ENCODE results near the gene RSRC1. TPM values are rescaled to one million over a fixed set of nuclear protein-coding genes. Genes with fewer than 3 reads are reported as not detected.
A peak's percentile ranks its signal among the peaks of the same experiment; 100 is the strongest.

RSRC1 gene
- polyA plus RNA-seq, 1 donor (not counting 4 experiments of a cell fraction or from before 2014, with no cell fraction given): 11.1 TPM

DNA sequence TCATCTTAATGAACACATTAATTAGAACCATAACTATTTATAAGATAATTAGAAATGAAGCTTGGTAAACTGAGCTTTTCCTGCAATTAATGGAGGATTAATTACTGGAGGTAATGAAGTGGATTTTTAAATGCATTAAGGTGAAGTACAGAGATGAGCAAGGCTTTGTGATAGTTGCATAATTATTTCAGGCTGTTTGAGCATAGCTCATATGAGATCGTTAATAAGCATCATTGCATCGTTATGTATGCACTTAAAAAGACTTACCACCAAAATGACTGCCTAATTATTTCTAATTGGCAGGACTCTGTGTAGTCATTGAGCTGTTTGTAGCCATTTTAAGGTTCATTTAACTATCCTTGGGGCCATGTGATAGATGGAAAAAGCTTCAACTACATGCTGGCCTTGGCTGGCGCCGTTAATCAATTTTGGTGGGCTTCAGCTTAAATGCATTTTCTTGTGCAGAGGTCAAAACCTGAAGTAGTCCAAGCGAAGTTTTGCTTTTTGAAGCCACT, 55.3 kb downstream of the RSRC1 start:
- H3K36me3 ChIP-seq (ENCODE audit: control insufficient read depth in 2 of 2, extremely low read depth in 1 of 2, insufficient read depth in 2 of 2, low read length in 2 of 2): no peaks in the 10 kb centered on the region
- no peaks in the 10 kb centered on the region for H4K20me1 ChIP-seq (ENCODE audit: control insufficient read depth, extremely low read depth, insufficient read depth, low read length)
- FAIRE-seq (peak; percentile 56), DNase-seq (ENCODE audit: low read depth, low spot score) (no peak)
- no peaks in the 10 kb centered on the region for H3K79me2 ChIP-seq (ENCODE audit: control insufficient read depth, insufficient read depth, low read length)
- H3K4me3 ChIP-seq (ENCODE audit: control insufficient read depth in 2 of 3, extremely low read depth in 1 of 3, insufficient read depth in 2 of 3, low read depth in 1 of 3, low read length in 3 of 3): no peak overlapping the region
- H3K9ac ChIP-seq (ENCODE audit: control insufficient read depth, extremely low read depth, insufficient read depth, low read length): no peak overlapping the region
- no peak for TF ChIP-seq EZH2 (IDR thresholded peaks at IDR 0.05; ENCODE audit: low read length)
- TF ChIP-seq, protein P1, sequence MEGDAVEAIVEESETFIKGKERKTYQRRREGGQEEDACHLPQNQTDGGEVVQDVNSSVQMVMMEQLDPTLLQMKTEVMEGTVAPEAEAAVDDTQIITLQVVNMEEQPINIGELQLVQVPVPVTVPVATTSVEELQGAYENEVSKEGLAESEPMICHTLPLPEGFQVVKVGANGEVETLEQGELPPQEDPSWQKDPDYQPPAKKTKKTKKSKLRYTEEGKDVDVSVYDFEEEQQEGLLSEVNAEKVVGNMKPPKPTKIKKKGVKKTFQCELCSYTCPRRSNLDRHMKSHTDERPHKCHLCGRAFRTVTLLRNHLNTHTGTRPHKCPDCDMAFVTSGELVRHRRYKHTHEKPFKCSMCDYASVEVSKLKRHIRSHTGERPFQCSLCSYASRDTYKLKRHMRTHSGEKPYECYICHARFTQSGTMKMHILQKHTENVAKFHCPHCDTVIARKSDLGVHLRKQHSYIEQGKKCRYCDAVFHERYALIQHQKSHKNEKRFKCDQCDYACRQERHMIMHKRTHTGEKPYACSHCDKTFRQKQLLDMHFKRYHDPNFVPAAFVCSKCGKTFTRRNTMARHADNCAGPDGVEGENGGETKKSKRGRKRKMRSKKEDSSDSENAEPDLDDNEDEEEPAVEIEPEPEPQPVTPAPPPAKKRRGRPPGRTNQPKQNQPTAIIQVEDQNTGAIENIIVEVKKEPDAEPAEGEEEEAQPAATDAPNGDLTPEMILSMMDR (optimal IDR thresholded peaks at IDR 0.05 in 1 of 3, IDR thresholded peaks at IDR 0.05 in 1 of 3, conservative IDR thresholded peaks at IDR 0.05 in 1 of 3; ENCODE audit: extremely low read depth in 1 of 3, insufficient read depth in 2 of 3, low read length in 3 of 3): no peak
- no peaks in the 10 kb centered on the region for H3K9me3 ChIP-seq (ENCODE audit: control insufficient read depth, low read depth, low read length)
- H3K4me2 ChIP-seq (ENCODE audit: control insufficient read depth, extremely low read depth, insufficient read depth, low read depth, low read length): no peak overlapping the region
- no peaks in the 10 kb centered on the region for H3K9me1 ChIP-seq (ENCODE audit: control insufficient read depth, extremely low read depth, insufficient read depth, low read length)
- dilution Hi-C loops (cut with MboI; ENCODE audit: extremely low pct_ligation_motif_present, low sequenced_read_pairs): no loop called here
- peaks cover 23% of the 10 kb centered on the region for H3K4me1 ChIP-seq (ENCODE audit: control insufficient read depth, extremely low read depth, insufficient read depth, low read length)
- H3K27me3 ChIP-seq (ENCODE audit: control insufficient read depth, extremely low read depth, insufficient read depth, low read length): no peaks in the 10 kb centered on the region
- no peak overlapping the region for H3K27ac ChIP-seq (ENCODE audit: control insufficient read depth, insufficient read depth, low read length)
- no peak overlapping the region for H2AFZ ChIP-seq (ENCODE audit: control insufficient read depth, low read length)

DNA sequence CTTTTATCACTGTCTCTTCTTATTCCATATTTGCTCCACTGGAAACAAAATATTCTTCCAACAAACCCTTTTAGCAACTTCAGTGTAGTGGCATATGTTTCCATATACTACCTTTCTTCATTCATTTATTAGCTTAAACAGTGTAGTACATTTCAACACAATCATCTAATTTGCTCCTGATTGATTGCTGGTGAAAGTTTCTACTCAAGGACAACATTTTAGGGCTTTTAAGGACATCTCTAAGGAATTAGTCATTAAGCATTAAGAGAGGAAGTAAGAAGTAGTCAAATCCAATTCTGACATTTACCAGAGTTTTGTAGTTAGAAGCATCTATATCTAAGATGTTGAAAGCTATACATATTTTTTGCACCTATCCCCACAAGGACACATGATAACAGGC, 55.8 kb downstream of the RSRC1 start:
- no peak overlapping the region for H3K9ac ChIP-seq (ENCODE audit: control insufficient read depth, extremely low read depth, insufficient read depth, low read length)
- DNase-seq (ENCODE audit: low read depth, low spot score) (no peak), FAIRE-seq (no peak)
- H3K9me1 ChIP-seq (ENCODE audit: control insufficient read depth, extremely low read depth, insufficient read depth, low read length): no peaks in the 10 kb centered on the region
- no peaks in the 10 kb centered on the region for H3K79me2 ChIP-seq (ENCODE audit: control insufficient read depth, insufficient read depth, low read length)
- no peak overlapping the region for H2AFZ ChIP-seq (ENCODE audit: control insufficient read depth, low read length)
- H4K20me1 ChIP-seq (ENCODE audit: control insufficient read depth, extremely low read depth, insufficient read depth, low read length): no peaks in the 10 kb centered on the region
- H3K4me3 ChIP-seq (ENCODE audit: control insufficient read depth in 2 of 3, extremely low read depth in 1 of 3, insufficient read depth in 2 of 3, low read depth in 1 of 3, low read length in 3 of 3): no peak overlapping the region
- no peaks in the 10 kb centered on the region for H3K36me3 ChIP-seq (ENCODE audit: control insufficient read depth in 2 of 2, extremely low read depth in 1 of 2, insufficient read depth in 2 of 2, low read length in 2 of 2)
- H3K4me2 ChIP-seq (ENCODE audit: control insufficient read depth, extremely low read depth, insufficient read depth, low read depth, low read length): no peak overlapping the region
- dilution Hi-C loops (cut with MboI; ENCODE audit: extremely low pct_ligation_motif_present, low sequenced_read_pairs): no loop called here
- H3K27me3 ChIP-seq (ENCODE audit: control insufficient read depth, extremely low read depth, insufficient read depth, low read length): no peaks in the 10 kb centered on the region
- H3K9me3 ChIP-seq (ENCODE audit: control insufficient read depth, low read depth, low read length): no peaks in the 10 kb centered on the region
- peaks cover 23% of the 10 kb centered on the region for H3K4me1 ChIP-seq (ENCODE audit: control insufficient read depth, extremely low read depth, insufficient read depth, low read length)
- no peak overlapping the region for H3K27ac ChIP-seq (ENCODE audit: control insufficient read depth, insufficient read depth, low read length)
- TF ChIP-seq, protein P1 (optimal IDR thresholded peaks at IDR 0.05 in 1 of 3, IDR thresholded peaks at IDR 0.05 in 1 of 3, conservative IDR thresholded peaks at IDR 0.05 in 1 of 3; ENCODE audit: extremely low read depth in 1 of 3, insufficient read depth in 2 of 3, low read length in 3 of 3): no peak
- no peak for TF ChIP-seq EZH2 (IDR thresholded peaks at IDR 0.05; ENCODE audit: low read length)

All from keratinocyte (primary cell).